Stimulated activated CD8-positive, alpha-beta memory T cell treated with anti-CD3 and anti-CD28 coated beads, Interleukin-12 subunit alpha, Interleukin-12 subunit beta, amount 100 ng/mL, for 4 hours (primary cell): ENCODE results near the gene DCTPP1.
A peak's percentile ranks its signal among the peaks of the same experiment; 100 is the strongest.

Experiments used
- DNase-seq: peaks from one replicate; pipeline ENCODE4 v3.0.0-alpha.2; 2020; ENCODE audit warnings: low read depth

Gene DCTPP1

GRCh38 chr16:30447512-30448226, 17.8 kb upstream of the DCTPP1 start:
- DNase-seq, result no peak

GRCh38 chr16:30446203-30446595, 16.4 kb upstream of the DCTPP1 start:
- DNase-seq, result no peak

- peak; percentile 88 for DNase-seq
These were observed 15.8 kb upstream of the DCTPP1 start, which contains the start of gene SEPHS2 for GRCh38 chr16:30445408-30446202. Gene SEPHS2 (minus strand): TSS chr16:30445874. CDS start chr16:30445727, 147 bp downstream.

- no peak for DNase-seq
These were observed 15.2 kb upstream of the DCTPP1 start for GRCh38 chr16:30445149-30445407.

- DNase-seq, result no peak
These were observed 14.7 kb upstream of the DCTPP1 start for GRCh38 chr16:30444231-30445148.

GRCh38 chr16:30443631-30444030, 13.8 kb upstream of the DCTPP1 start:
- DNase-seq, result no peak

GRCh38 chr16:30439720-30440348, 10.0 kb upstream of the DCTPP1 start:
- no peak for DNase-seq

- DNase-seq, result no peak
These were observed 9.0 kb upstream of the DCTPP1 start for GRCh38 chr16:30438835-30439234.

- no peak for DNase-seq
These were observed 7.7 kb upstream of the DCTPP1 start for GRCh38 chr16:30437511-30438046.

GRCh38 chr16:30434852-30435251, 5.0 kb upstream of the DCTPP1 start:
- no peak for DNase-seq

GRCh38 chr16:30430428-30430970, 669 bp upstream of the DCTPP1 start:
- DNase-seq, result no peak

- no peak for DNase-seq
These were observed 482 bp downstream of the DCTPP1 start for GRCh38 chr16:30429418-30429677.

- DNase-seq, result no peak
These were observed 1.8 kb downstream of the DCTPP1 start for GRCh38 chr16:30428055-30428454.

- DNase-seq, result no peak
These were observed 8.8 kb downstream of the DCTPP1 start for GRCh38 chr16:30421010-30421409.

- no peak for DNase-seq
These were observed 11.3 kb downstream of the DCTPP1 start for GRCh38 chr16:30418350-30419181.

- DNase-seq, result peak; percentile 82
These were observed 12.1 kb downstream of the DCTPP1 start for GRCh38 chr16:30417529-30418349.

- no peak for DNase-seq
These were observed 13.0 kb downstream of the DCTPP1 start for GRCh38 chr16:30416624-30417528.

- no peak for DNase-seq
These were observed 13.7 kb downstream of the DCTPP1 start for GRCh38 chr16:30416047-30416603.

GRCh38 chr16:30414159-30414558, 15.7 kb downstream of the DCTPP1 start:
- DNase-seq, result no peak
